Left cardiac atrium (tissue), 4 donors: ENCODE measurements around the gene SHISA9. TPM values are rescaled to one million over a fixed set of nuclear protein-coding genes. Genes with fewer than 3 reads are reported as not detected.

Experiments used
- ATAC-seq, 2 donors: fragments of 200-7000 bp; cut with Tn5 transposase; one replicate each; pipeline ENCODE4 v1.9.1; 2020; ENCODE audit warnings: mild to moderate bottlenecking in 2 of 2, moderate library complexity in 2 of 2
- DNase-seq: peaks from one replicate; pipeline ENCODE4 v3.0.0-alpha.2; 2020
- intact Hi-C, 2 donors: fragments of 100-400 bp; cut with DNase I; formaldehyde crosslinking; loops; one replicate each; pipeline versions ENCODE4 v1.14.1 to v1.15.1; 2022 to 2023
- total RNA-seq, 2 donors: library from RNA; stranded (reverse); fragmentation: NEBNext Ultra II Directional; extraction: Animal tissue kit (Norgen Biotek cat#: 25700); gene quantifications; one replicate each; pipeline ENCODE4 v1.2.1, GENCODE V29; 2021
- donor health status: DM: no; HTN: yes; CAD: no.
- donor health status: DM: no; HTN: yes; CAD: no; lungs with severe emphysema.
- donor health status: DM: yes; HTN: yes; CAD: no.
- donor health status: Dilated cardiomyopathy.

Gene SHISA9
- total RNA-seq, 2 donors from 2014 or later, result 0.31 to 0.44 TPM

GRCh38 chr16:13203725-13204124 lies 302.3 kb downstream of the SHISA9 start:
- no peak for ATAC-seq
- DNase-seq, result no peak
- intact Hi-C loops, result no loop called here

- intact Hi-C loops, result no loop called here
- ATAC-seq, result no peak
- DNase-seq, result no peak
Observed at GRCh38 chr16:13205352-13205751, 304.0 kb downstream of the SHISA9 start.

- ATAC-seq (no peak), DNase-seq (no peak)
- intact Hi-C loops, result no loop called here
Observed at GRCh38 chr16:13206606-13207005, 305.2 kb downstream of the SHISA9 start.

GRCh38 chr16:13207151-13207550 lies 305.8 kb downstream of the SHISA9 start:
- ATAC-seq (no peak), DNase-seq (no peak)
- intact Hi-C loops, result no loop called here

- intact Hi-C loops, result no loop called here
- no peak for ATAC-seq
Observed at GRCh38 chr16:13223666-13224065, 322.3 kb downstream of the SHISA9 start.

GRCh38 chr16:13229039-13229438 lies 327.6 kb downstream of the SHISA9 start:
- DNase-seq (no peak), ATAC-seq (no peak)
- intact Hi-C loops, result no loop called here

More at GRCh38 chr16:13223666-13224065, 322.3 kb downstream of the SHISA9 start:
- no peak for DNase-seq

GRCh38 chr16:13231365-13231764 lies 330.0 kb downstream of the SHISA9 start:
- intact Hi-C loops, result no loop called here
- ATAC-seq, result no peak
- no peak for DNase-seq

- no peak for ATAC-seq
- DNase-seq, result no peak
- intact Hi-C loops, result no loop called here
Observed at GRCh38 chr16:13234999-13235398, 333.6 kb downstream of the SHISA9 start.

GRCh38 chr16:13236308-13236707 lies 334.9 kb downstream of the SHISA9 start:
- no peak for ATAC-seq
- intact Hi-C loops, result no loop called here
- DNase-seq, result no peak

GRCh38 chr16:13238182-13238581 lies 336.8 kb downstream of the SHISA9 start:
- ATAC-seq, result no peak
- intact Hi-C loops, result no loop called here

GRCh38 chr16:13242201-13242600 lies 340.8 kb downstream of the SHISA9 start:
- intact Hi-C loops, result no loop called here
- no peak for ATAC-seq
- no peak for DNase-seq

More at GRCh38 chr16:13238182-13238581, 336.8 kb downstream of the SHISA9 start:
- DNase-seq, result no peak

- intact Hi-C loops, result no loop called here
- DNase-seq (no peak), ATAC-seq (no peak)
Observed at GRCh38 chr16:13244770-13245169, 343.4 kb downstream of the SHISA9 start.

GRCh38 chr16:13245713-13246377 lies 344.4 kb downstream of the SHISA9 start:
- ATAC-seq (no peak), DNase-seq (no peak)
- intact Hi-C loops, result no loop called here

GRCh38 chr16:13254998-13255614 lies 353.7 kb downstream of the SHISA9 start:
- ATAC-seq, result no peak

GRCh38 chr16:13262270-13263090 lies 361.1 kb downstream of the SHISA9 start:
- DNase-seq (no peak), ATAC-seq (no peak)
- intact Hi-C loops, result no loop called here

More at GRCh38 chr16:13254998-13255614, 353.7 kb downstream of the SHISA9 start:
- DNase-seq, result no peak
- intact Hi-C loops, result no loop called here

GRCh38 chr16:13264749-13265552 lies 363.6 kb downstream of the SHISA9 start:
- DNase-seq (no peak), ATAC-seq (no peak)
- intact Hi-C loops, result no loop called here

GRCh38 chr16:13269359-13269758 lies 368.0 kb downstream of the SHISA9 start:
- DNase-seq (no peak), ATAC-seq (no peak)
- intact Hi-C loops, result no loop called here

GRCh38 chr16:13269905-13270528 lies 368.6 kb downstream of the SHISA9 start:
- no peak for DNase-seq
- intact Hi-C loops, result no loop called here
- no peak for ATAC-seq

GRCh38 chr16:13270602-13271001 lies 369.2 kb downstream of the SHISA9 start:
- ATAC-seq, result no peak
- intact Hi-C loops, result no loop called here
- no peak for DNase-seq
